Breast epithelium (tissue), 3 donors: Measurements from ENCODE around the gene CYP4A22.

Source experiments
- POLR2A ChIP-seq: fragments of 450-650 bp; IDR thresholded peaks from one replicate; pipeline ENCODE4 v1.6.1; 2016; ENCODE audit warnings: antibody characterized with exemption, mild to moderate bottlenecking, moderate library complexity
- POLR2AphosphoS5 ChIP-seq, 3 donors: sonication (generic); formaldehyde crosslinking; IDR thresholded peaks; one replicate each; pipeline ENCODE4 v1.6.1; 2017; ENCODE audit warnings: antibody characterized with exemption in 3 of 3

- TF ChIP-seq POLR2A = no peak
- no peak for TF ChIP-seq POLR2AphosphoS5 (IDR thresholded peaks at IDR 0.05)
These were observed 53.6 kb downstream of the CYP4A22 start for GRCh38 chr1:47190857-47191256.
